ENCODE measurements around the gene SLC1A5.

The SLC1A5 gene

GRCh38 chr19:46759206-46759605, 29.2 kb downstream of the SLC1A5 start:
- no peak overlapping the region for H3K4me3 ChIP-seq (ENCODE audit: low read depth, low read length, poor library complexity, severe bottlenecking)
- no peak overlapping the region for H3K27ac ChIP-seq (ENCODE audit: low read depth, low read length, poor library complexity, severe bottlenecking)

DNA sequence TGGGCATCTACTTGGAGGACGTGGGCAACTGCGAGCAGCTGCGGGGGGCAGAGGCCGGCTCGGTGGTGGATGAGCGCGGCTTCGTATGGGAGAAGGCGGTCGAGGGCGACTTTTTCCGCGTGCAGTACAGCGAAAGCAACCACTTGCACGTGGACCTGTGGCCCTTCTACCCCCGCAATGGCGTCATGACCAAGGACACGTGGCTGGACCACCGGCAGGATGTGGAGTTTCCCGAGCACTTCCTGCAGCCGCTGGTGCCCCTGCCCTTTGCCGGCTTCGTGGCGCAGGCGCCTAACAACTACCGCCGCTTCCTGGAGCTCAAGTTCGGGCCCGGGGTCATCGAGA, 31.9 kb downstream of the SLC1A5 start:
- Histone ChIP-seq H3K4me3 (ENCODE audit: low read depth, low read length, poor library complexity, severe bottlenecking) (no peak overlapping the region), H3F3A (ENCODE audit: insufficient read depth, low read length) (no peaks in the 10 kb centered on the region), H3K4me2 (ENCODE audit: low read length) (no peak overlapping the region), H3K9ac (ENCODE audit: low read length) (no peak overlapping the region), H3K9me2 (ENCODE audit: low read depth, low read length) (no peaks in the 10 kb centered on the region), H3K79me2 (ENCODE audit: insufficient read depth, low read length) (no peaks in the 10 kb centered on the region), H3K36me3 (ENCODE audit: insufficient read depth, low read length) (peaks cover 3% of the 10 kb centered on the region), H3K27ac (ENCODE audit: low read depth, low read length, poor library complexity, severe bottlenecking) (no peak overlapping the region), H3K4me1 (ENCODE audit: insufficient read depth, low read length, severe bottlenecking) (peaks cover 13% of the 10 kb centered on the region), H4K20me1 (ENCODE audit: insufficient read depth, low read length) (no peaks in the 10 kb centered on the region), H3K9me3 (ENCODE audit: low read length) (no peaks in the 10 kb centered on the region), H2AFZ (ENCODE audit: low read length) (no peak overlapping the region), H3K27me3 (ENCODE audit: insufficient read depth, low read length) (no peaks in the 10 kb centered on the region)
- TF ChIP-seq EZH2 (IDR thresholded peaks at IDR 0.05; ENCODE audit: borderline replicate concordance, low read length), result no peak
- TF ChIP-seq, protein P1, sequence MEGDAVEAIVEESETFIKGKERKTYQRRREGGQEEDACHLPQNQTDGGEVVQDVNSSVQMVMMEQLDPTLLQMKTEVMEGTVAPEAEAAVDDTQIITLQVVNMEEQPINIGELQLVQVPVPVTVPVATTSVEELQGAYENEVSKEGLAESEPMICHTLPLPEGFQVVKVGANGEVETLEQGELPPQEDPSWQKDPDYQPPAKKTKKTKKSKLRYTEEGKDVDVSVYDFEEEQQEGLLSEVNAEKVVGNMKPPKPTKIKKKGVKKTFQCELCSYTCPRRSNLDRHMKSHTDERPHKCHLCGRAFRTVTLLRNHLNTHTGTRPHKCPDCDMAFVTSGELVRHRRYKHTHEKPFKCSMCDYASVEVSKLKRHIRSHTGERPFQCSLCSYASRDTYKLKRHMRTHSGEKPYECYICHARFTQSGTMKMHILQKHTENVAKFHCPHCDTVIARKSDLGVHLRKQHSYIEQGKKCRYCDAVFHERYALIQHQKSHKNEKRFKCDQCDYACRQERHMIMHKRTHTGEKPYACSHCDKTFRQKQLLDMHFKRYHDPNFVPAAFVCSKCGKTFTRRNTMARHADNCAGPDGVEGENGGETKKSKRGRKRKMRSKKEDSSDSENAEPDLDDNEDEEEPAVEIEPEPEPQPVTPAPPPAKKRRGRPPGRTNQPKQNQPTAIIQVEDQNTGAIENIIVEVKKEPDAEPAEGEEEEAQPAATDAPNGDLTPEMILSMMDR (IDR thresholded peaks at IDR 0.05; ENCODE audit: low read length), result no peak

More at GRCh38 chr19:46759206-46759605, 29.2 kb downstream of the SLC1A5 start:
- H3K9me3 ChIP-seq (ENCODE audit: low read length), result no peaks in the 10 kb centered on the region
- TF ChIP-seq, protein P1 (IDR thresholded peaks at IDR 0.05; ENCODE audit: low read length), result no peak
- TF ChIP-seq EZH2 (IDR thresholded peaks at IDR 0.05; ENCODE audit: borderline replicate concordance, low read length), result no peak
- no peaks in the 10 kb centered on the region for H3K27me3 ChIP-seq (ENCODE audit: insufficient read depth, low read length)
- H3K9ac ChIP-seq (ENCODE audit: low read length), result no peak overlapping the region
- H4K20me1 ChIP-seq (ENCODE audit: insufficient read depth, low read length), result no peaks in the 10 kb centered on the region
- no peak overlapping the region for H2AFZ ChIP-seq (ENCODE audit: low read length)
- H3K4me1 ChIP-seq (ENCODE audit: insufficient read depth, low read length, severe bottlenecking), result peaks cover 7% of the 10 kb centered on the region
- no peak overlapping the region for H3K4me2 ChIP-seq (ENCODE audit: low read length)
- H3F3A ChIP-seq (ENCODE audit: insufficient read depth, low read length), result no peaks in the 10 kb centered on the region
- no peaks in the 10 kb centered on the region for H3K9me2 ChIP-seq (ENCODE audit: low read depth, low read length)
- peaks cover 3% of the 10 kb centered on the region; the same call in 1 of the 2 replicates for H3K36me3 ChIP-seq (ENCODE audit: insufficient read depth, low read length)
- no peaks in the 10 kb centered on the region for H3K79me2 ChIP-seq (ENCODE audit: insufficient read depth, low read length)

DNA sequence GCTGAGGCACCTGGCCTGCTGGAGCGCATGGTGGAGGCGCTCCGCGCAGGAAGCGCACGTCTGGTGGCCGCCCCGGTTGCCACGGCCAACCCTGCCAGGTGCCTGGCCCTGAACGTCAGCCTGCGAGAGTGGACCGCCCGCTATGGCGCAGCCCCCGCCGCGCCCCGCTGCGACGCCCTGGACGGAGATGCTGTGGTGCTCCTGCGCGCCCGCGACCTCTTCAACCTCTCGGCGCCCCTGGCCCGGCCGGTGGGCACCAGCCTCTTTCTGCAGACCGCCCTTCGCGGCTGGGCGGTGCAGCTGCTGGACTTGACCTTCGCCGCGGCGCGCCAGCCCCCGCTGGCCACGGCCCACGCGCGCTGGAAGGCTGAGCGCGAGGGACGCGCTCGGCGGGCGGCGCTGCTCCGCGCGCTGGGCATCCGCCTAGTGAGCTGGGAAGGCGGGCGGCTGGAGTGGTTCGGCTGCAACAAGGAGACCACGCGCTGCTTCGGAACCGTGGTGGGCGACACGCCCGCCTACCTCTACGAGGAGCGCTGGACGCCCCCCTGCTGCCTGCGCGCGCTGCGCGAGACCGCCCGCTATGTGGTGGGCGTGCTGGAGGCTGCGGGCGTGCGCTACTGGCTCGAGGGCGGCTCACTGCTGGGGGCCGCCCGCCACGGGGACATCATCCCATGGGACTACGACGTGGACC, 32.4 kb downstream of the SLC1A5 start:
- Histone ChIP-seq H3K36me3 (ENCODE audit: insufficient read depth, low read length) (peaks cover 3% of the 10 kb centered on the region), H3K9me3 (ENCODE audit: low read length) (no peaks in the 10 kb centered on the region), H3K79me2 (ENCODE audit: insufficient read depth, low read length) (no peaks in the 10 kb centered on the region), H3K9me2 (ENCODE audit: low read depth, low read length) (no peaks in the 10 kb centered on the region), H3K4me1 (ENCODE audit: insufficient read depth, low read length, severe bottlenecking) (peaks cover 13% of the 10 kb centered on the region), H3K4me3 (ENCODE audit: low read depth, low read length, poor library complexity, severe bottlenecking) (no peak overlapping the region), H3K4me2 (ENCODE audit: low read length) (no peak overlapping the region), H2AFZ (ENCODE audit: low read length) (no peak overlapping the region), H3K27me3 (ENCODE audit: insufficient read depth, low read length) (no peaks in the 10 kb centered on the region), H4K20me1 (ENCODE audit: insufficient read depth, low read length) (no peaks in the 10 kb centered on the region), H3K27ac (ENCODE audit: low read depth, low read length, poor library complexity, severe bottlenecking) (no peak overlapping the region), H3F3A (ENCODE audit: insufficient read depth, low read length) (no peaks in the 10 kb centered on the region), H3K9ac (ENCODE audit: low read length) (no peak overlapping the region)
- TF ChIP-seq, protein P1 (IDR thresholded peaks at IDR 0.05; ENCODE audit: low read length), result no peak
